Diencephalon (tissue), 1 donor: ENCODE results near the gene RORC. TPM values are rescaled to one million over a fixed set of nuclear protein-coding genes. Genes with fewer than 3 reads are reported as not detected.

Source experiments
- small RNA-seq: library from RNA; depleted of rRNA; stranded (forward); fragments of <200 nt; gene quantifications from one replicate; pipeline ENCODE3, GENCODE V24; 2014
- total RNA-seq: library from RNA; depleted of rRNA; stranded (reverse); fragments of >200 nt; gene quantifications from one replicate; pipeline ENCODE4 v1.2.3, GENCODE V29; 2014

The RORC gene
- 0.23 TPM for total RNA-seq

DNA sequence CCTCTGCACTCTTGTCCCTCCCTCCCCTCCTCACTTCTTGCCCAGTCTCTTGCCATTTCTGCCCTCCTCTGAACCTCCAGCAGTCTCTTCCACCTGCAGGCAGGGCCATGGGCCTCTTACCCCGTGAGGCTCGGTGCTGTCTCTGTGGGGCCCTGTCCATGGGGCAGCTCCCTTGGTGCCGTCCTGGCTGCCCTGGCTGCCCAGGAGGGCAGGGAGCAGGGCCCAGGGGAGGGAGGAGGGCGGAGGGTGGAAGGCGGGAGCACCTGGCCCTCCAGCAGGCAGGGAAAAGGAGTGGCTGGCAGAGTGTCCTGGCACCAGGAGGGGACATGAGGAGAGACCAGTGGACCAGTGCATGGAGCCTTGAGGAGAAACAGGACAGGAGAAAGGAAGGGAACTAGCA, at the start of gene RORC:
Gene RORC (minus strand): TSS at position 198 of the 400 bp plus-strand sequence. CDS start 38 bp downstream, at position 160.

DNA sequence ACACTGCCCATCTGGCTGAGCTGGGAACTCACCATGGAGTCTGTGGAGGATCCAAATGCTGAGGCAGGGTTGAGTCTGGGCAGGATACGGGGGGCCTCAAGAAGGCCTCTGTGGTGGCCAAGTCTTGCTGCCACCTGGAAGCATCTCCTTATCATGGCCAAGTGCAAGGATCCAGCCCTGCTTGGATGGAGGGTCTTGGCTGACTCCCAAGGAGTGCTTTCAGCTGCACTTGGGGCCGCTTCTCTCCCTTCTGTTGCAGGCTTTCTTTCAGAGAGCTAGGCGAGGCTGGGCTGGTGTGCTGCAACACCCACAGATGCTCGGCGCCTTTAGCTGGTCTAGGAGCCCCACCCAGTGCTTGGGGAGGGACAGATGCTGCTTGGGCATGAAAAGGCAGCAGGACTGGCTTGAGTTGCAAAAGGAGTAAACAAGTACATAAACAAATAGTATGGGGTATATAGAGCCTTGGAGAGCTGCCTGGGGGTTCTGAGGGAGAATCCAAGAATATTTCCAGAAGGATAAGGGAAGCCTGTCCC, 21.9 kb upstream of the RORC start, which contains the start of gene THEM5:
Gene THEM5 (minus strand): TSS at position 302 of the 533 bp plus-strand sequence. CDS start 147 bp downstream, at position 155.

GRCh38 chr1:151839457-151840403, 8.1 kb upstream of the RORC start, which contains the start of gene C2CD4D:
Gene C2CD4D, minus strand, starts transcription at chr1:151839820. Its CDS starts 831 bp downstream, at chr1:151838989.

DNA sequence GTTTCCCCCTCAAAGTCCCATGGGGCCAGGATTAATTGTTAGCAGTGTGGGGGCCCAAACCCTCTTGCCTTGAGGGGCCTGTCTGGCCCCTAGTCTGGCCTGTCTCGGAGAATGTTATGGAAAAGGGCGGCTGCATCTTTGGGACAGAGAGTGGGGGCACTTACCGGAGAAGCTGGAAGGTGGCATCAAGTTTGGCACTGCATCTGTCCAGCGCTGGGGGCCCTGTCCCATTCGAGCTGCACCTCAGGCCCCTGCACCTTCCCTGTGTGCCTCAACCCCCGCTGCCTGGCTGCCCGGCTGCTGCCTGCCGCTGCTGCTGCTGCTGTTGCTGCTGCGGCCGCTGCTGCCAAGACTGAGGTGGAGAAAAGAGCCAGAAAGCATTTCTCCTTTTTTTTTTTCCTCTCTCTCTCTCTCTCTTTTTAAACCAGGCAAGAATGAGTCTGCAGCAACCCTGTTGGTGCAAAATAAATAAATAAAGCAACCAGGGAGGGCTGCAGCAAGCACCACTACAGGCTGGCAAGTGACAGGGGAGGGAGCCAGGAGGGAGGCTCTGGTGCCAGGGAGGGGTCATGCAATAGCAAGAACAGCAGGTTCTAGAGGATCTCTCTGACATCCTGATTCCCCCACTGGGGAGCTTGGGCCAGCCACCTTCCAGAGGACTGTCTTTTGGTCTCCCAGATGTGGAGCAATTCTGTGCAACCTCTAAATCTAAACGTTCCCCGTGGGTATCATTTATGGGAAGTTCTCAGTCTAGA, 26.4 kb downstream of the RORC start, which contains the start of gene LINGO4:
Gene LINGO4 (minus strand): TSS at position 354 of the 755 bp plus-strand sequence. CDS start 2,715 bp downstream, outside the sequence.

GRCh38 chr1:151790071-151790939, 41.3 kb downstream of the RORC start, which contains the start of gene TDRKH:
Gene TDRKH, minus strand, starts transcription at chr1:151790500. Its CDS starts 7,478 bp downstream, at chr1:151783022.

GRCh38 chr1:151762941-151763921, 68.4 kb downstream of the RORC start, which contains the start of gene MRPL9:
Gene MRPL9, minus strand, starts transcription at chr1:151763496. Its CDS starts 17 bp downstream, at chr1:151763479.

Small RNA genes lying within 50 kb of the gene (small RNA-seq; reads per million reads assigned to genes)
- not detected for gene RF00019

Other genes starting within 250 kb of the RORC start
- 85.6 TPM for gene SNX27, start 219.8 kb downstream of the RORC start, total RNA-seq
- gene CELF3, start 115.0 kb downstream of the RORC start, total RNA-seq: 36.0 TPM
- gene RIIAD1, start 110.3 kb downstream of the RORC start, total RNA-seq: 13.4 TPM
- gene MRPL9, start 68.3 kb downstream of the RORC start, total RNA-seq: 55.4 TPM
- gene TDRKH, start 41.3 kb downstream of the RORC start, total RNA-seq: 18.2 TPM
- 0.23 TPM for gene LINGO4, start 26.4 kb downstream of the RORC start, total RNA-seq
- not detected for gene C2CD4D, start 8.0 kb upstream of the RORC start, total RNA-seq
- gene THEM5, start 21.9 kb upstream of the RORC start, total RNA-seq: not detected
- 9.9 TPM for gene THEM4, start 77.7 kb upstream of the RORC start, total RNA-seq
- gene S100A10, start 162.1 kb upstream of the RORC start, total RNA-seq: 16.4 TPM
- 5.1 TPM for gene S100A11, start 205.2 kb upstream of the RORC start, total RNA-seq